GM19193 (cell line): ENCODE data around the gene MSI2.

Source experiments
- POLR2A ChIP-seq: IDR thresholded peaks from 4 replicates; pipeline ENCODE4 v1.6.1; 2011; ENCODE audit not compliant: insufficient read depth, insufficient read length; ENCODE audit errors: extremely low read depth

The MSI2 gene

DNA sequence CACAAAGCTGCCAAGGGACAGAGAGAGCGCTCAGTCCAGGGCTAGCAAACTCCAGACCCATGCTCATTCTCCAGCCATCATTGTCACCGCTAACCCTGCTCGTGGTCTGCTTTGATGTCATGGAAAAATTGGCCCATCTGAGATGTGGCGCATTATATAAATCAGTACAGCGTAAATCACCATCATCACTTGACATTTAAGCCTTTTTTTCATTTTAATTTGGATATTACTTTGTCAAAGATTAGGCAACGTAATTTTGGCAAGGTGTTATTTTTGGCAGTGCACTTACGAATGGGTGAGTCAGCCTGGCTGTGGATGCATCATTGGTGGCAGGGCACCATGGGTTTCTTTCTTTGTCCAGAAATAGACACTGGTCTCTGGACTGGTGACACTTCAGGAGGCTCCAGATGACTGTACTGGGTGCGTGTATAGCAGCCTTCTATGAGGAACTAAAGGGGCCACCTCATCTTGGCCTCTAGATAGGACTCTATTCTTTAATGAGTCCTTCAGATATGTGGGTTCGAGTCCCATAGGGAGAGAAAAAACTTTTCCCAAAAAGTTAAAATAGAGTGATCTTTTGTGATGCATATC lies 166.3 kb downstream of the MSI2 start:
- no peak for TF ChIP-seq POLR2A

DNA sequence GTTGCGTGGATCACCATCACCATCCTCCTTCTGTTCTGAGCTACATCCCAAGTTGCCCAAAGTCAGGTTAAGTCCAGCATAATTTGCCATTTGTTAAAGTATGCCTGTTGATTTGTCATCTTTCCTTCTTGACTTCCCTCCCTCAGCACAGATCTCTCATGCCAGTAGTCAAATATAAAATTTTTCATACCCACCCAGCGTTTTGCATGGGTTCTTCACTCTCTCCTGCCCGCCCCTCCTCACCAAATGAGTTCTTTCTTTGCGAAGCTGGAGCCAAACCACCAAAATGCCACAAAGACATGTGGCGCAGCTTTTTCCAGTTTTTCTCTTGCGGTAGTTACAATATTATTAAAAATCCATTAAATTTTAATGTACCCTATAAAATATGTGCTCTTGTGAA lies 167.2 kb downstream of the MSI2 start:
- TF ChIP-seq POLR2A, result no peak

DNA sequence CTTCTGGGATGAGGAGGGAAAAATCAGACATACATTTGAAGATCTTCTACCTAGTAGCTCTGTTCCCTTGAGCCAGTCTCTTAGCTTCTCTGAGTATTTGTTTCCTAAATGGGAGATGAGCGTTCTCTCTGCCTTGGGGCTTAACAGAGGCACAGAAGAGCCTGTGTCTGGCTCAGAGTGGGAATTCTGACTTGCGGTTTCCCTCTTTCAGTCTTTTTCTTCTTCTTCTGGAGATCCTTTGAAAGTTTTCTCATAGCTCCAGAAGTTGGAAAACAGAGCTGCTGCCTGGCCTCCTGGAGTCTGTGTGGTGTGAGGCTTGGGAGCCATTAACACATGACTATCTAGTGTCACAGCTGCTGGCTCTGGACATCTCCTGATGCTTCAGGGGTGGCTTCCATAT lies 167.9 kb downstream of the MSI2 start:
- TF ChIP-seq POLR2A, result no peak

DNA sequence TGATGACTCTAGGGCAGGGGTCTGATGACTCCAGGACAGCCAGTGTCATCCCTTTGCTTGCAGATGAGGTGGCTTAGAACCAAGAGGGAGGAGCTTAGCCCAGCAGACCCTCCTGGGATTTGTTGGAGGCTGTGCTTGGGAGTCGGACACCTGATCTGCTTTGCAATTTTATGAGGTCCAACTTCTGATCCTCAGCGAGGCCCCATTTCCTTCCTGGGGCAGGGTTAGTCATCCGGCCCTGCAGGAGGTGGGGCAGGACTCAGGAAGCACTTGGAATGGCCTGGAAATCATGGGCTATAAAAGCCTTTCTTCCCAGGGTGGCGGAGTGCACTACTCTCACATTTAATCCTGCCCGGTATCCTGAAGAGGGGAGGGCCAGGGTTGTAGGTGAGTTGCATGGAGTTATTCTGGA lies 168.5 kb downstream of the MSI2 start:
- no peak for TF ChIP-seq POLR2A

DNA sequence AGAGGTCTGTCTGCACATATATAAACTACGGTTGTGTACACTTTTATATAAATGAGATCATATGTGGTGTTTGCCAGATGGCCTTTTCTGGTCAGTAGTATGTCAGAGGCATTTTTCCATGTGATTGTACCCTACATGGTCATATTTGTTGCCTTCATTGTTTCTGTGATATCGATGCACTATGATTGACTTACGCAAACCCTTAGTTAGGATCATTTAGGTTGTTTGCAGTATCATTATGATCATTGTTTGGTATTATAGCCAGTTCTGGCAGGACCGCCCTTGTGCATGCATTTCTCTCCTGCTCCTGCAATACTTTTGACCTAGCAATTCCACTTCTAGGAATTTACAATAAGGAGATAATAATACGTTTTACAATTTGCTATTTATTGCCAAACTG lies 169.1 kb downstream of the MSI2 start:
- no peak for TF ChIP-seq POLR2A

DNA sequence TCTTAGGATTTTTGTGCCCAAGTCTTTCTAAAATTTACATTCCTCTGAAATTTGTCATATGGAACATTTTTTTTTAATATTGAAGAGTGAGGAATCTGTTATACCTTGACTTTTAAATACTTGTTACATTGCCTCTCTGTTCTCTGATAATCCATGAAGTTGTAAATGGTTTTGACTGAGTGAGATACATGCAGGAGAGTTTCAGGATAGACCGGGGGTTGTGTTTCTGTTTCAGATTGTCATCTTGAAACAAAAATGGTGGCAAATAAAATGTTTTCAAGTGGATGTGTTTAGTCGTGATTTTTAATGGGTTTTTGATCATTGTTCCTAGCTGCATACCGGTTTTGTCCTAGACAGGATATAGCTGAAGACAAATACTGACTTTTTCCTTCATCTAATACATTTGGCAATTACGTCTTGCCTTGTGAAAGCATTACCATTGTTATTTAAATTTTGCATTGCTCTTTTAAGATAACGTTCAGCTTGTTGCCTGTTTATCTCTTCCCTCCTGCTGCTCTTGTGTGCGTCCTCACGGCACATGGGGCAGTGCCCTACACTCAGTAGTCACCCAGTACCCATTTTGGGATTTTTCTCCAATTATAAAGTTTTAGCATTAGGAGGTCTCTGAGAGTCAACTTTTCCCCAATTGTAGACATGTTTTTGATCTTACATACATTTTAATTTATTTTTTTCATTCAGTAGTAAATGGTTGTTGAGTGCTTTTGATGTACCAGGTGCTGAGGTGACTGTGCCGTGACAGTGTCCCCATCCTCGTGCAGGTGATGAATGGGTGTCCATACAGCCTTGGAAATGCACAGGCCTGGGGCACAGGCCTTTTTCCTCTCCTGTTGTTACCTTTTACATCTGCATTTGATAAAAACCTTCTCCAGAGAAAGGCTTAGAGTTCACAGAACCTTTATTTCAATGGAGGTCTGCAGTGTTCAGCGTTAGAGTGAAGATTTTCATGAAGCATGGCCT lies 169.9 kb downstream of the MSI2 start:
- no peak for TF ChIP-seq POLR2A

DNA sequence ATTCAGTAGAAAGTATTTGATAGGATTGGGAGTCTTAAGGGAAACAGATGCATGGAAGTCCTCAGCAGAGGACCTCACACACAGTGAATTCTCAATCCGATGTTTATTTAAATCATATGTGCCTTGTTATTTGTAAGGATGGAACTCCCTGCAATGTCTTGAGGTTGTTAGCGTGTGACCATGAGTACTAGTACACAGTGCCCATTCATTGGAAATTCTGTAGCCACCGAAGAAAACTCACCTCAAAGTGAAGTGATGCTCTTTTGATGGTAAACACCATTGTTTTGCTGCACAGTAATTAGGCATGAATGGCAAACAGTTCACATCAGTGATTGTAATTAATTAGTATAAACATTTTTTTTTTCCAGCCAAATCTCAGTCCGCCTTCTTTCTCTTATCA lies 173.6 kb downstream of the MSI2 start:
- TF ChIP-seq POLR2A, result no peak

DNA sequence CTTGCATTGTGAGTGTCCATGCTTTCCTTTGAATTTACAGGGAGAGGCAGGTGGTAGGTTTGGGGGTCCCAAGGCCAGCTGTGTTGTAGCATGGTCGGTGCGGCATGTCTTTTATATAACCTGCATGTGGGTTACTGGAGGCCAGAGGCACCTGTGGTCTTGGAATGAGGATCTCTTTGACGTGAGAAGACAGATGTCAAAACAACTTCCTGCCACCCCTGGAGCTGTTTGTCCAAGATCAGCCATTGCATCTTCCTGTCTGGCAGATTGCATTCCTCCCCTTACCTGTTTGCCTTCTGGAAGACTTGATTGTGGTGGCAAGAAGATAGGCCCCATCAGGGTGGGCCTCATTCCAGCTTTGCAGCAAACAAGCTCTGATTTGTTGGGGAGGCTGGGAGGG lies 175.1 kb downstream of the MSI2 start:
- TF ChIP-seq POLR2A, result no peak

DNA sequence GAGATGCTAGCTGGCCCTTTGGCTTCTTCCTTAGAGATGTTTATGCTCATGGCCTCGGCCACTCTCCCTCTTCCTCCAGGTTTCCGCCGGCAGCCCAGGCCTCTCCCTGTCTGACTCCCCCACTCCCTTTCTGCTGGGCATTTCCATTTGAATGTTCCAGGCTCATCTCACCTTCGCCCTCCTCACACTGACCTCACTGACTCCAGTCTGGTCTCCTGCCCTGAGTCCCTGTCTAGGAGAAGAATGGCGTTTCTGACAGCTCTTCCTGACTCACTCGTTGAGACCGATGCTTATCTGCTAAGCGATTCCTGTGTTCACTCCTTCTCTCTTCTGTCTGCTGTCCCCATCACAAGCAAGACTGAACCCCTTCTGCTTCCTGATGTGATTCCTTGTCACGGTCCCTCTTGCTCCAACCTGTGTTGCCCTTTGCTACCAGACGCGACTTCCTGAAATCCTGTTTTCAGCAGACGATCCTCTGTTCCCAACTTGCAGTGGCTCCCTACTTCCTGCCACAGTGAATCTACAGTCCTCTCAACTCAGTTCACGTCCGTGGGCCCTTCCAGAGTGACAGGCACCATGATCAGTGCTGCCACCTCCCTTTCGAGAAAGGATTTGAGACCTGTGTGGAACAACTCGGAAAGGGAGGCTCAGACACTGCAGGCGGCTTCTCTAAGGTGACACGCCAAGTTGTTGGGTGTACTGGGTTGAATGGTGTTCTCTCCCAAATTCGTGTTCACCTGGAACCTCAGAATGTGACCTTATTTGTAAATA lies 176.4 kb downstream of the MSI2 start:
- TF ChIP-seq POLR2A, result no peak

DNA sequence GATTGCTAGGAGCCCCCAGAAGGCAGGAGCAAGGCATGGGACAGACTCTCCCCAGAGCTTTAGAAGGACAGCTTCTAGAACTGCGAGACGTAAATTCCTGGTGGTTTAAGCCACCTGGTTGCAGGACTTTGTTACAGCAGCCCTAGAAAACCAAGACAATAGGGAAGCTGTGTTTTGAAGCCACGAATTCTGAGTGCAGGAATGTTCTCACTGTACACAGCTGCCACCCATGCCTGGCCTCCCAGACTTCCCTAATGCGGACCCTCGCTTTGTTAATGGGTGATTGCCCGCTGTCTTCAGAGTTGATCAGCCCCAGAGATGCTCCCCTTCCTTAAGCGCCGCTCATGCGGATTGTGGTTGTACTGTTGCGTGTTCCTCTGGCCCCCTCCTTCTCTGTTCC lies 177.1 kb downstream of the MSI2 start:
- TF ChIP-seq POLR2A, result no peak

DNA sequence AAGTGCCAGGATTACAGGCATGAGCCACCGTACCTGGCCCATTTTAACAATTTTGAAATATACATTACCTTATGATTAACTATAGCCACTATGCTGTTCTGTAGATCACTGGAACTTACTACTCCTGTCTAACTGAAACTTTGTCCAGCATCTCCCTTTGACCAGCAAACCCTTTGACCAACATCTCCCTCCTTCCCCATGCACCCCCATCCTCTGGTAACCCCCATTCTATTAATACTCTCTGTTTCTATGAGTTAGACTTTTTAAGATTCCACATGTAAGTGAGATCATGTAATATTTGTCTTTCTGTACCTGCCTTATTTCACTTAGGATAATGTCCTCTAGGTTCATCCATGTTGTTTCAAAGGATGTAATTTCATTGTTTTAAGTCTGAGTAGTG lies 178.0 kb downstream of the MSI2 start:
- no peak for TF ChIP-seq POLR2A

DNA sequence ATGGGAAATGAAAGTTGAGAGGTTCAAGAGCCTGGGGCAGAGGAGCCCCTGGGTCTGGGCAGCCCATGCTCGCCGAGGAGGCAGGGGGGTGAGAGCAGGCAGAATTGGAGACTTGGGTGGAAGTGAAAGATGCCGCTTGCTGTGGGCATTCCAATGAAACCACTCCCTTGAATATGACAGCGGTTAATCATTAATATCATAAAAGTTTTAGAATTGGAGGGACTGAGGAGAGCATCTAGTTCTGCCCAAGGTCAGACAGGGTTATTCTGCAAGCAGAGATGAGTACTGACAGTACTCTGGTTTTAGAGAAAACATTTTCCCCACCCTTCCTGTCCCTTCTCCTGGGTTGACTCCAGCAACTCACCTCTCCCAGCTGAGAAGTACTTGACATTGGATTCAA lies 180.2 kb downstream of the MSI2 start:
- no peak for TF ChIP-seq POLR2A

DNA sequence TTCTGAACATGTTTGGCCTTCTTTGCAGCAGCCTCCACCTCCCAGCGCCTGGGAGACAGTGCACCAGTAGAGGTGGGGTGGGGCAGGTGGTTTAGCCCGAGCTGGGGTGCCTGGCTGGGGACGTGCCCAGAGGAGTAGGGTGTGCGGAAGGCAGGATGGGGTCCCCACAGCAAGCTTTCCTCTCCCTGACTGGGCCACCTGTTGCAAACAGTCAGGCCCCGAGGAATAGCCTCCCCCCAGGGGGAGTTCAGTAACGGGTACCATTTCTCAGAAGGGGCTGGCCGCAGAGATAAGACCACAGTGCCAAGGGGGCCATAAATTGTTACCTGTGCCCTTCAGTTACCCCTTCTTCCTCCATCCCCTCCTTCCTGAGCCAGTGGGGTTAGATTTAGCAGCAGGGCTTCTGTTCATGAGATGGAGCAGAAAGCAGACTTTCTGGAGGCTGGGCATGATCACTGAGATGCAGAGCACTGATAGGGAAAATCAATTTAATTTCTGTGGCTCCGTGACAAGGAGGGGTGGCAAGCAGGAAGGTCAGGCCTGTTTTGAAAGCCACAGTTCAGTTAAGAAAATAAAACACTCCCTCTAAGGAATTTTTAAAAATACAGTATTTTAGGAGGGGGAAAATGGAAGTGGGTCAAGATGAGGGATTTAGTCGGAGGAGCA lies 181.9 kb downstream of the MSI2 start:
- no peak for TF ChIP-seq POLR2A

DNA sequence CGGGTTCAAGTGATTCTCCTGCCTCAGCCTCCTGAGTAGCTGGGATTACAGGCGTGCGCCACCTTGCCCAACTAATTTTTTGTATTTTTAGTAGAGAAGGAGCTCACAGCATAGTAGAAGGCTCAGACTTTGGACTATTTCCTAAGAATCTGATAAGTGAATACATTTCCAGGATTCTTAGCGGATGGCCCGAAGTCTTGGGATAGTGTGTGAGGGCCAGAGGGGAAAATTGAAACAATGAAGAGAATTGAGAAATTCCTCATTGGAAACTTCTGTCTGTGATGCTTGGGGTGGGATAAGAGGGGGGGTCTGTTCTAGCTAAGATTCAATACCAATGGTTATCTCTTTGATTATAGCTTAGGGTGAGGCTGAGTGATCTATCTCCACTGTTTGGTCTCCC lies 183.3 kb downstream of the MSI2 start:
- no peak for TF ChIP-seq POLR2A

DNA sequence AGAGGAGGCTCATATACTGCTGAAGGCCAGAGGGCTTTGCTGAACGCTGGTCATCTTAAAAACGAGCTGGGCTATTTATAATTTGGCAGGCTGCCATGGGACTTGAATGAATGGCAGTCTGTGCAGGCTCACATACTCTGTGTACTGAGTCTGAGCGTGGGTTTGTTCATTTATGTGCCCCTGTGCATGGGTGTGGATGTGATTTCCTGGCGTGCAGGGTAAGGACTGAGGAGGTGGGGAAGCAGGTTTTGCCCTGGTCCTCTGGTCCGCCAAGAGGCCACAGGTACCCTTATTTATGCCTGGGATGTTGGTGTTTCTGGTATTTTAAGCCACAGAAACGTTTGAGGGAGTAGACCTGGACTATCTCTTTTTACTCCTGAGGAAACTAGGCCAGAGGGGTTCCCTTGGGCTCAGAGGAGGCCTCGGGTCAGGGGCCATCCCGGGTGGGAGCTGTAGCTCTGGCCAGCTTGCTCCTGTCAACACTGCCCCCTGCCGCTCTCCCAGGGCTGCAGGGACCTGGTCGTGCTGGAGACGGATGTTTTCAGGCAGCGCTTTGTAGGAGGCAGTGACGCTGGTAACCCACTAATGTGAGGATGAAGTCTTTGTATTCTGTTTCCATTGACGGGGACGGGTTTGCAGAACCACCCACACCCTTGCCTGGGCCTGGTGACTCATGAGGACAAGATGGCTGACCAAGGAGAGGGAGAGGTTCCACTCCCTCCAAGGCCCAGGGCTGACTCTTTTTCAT lies 184.4 kb downstream of the MSI2 start:
- TF ChIP-seq POLR2A, result peak; percentile 48

DNA sequence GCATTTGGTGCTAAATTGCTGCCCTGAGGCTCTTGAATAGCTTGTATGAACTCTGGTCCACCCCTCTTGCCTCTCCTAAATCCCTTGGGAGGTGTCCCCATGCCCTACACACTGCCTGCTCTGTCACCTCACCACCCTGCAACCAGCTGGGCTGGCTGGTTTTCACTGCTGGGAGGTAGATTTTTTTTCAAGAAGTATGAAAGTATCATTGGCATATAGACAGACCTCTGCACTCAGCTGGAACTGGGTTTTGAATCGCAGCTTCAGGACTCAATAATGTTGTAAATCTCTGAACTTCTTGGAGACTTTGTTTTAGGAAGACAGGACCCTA lies 184.9 kb downstream of the MSI2 start:
- peak; percentile 4 for TF ChIP-seq POLR2A
